Breast epithelium (tissue), 3 donors: ENCODE data around the gene COMMD9.

ENCODE experiments used
- CTCF ChIP-seq, 3 donors: fragments of 450-650 bp; IDR thresholded peaks; one replicate each; pipeline ENCODE4 v1.5.1; 2016 to 2017; ENCODE audit warnings: antibody characterized with exemption in 3 of 3, mild to moderate bottlenecking in 3 of 3, moderate library complexity in 3 of 3
- POLR2A ChIP-seq: fragments of 450-650 bp; IDR thresholded peaks from one replicate; pipeline ENCODE4 v1.6.1; 2016; ENCODE audit warnings: antibody characterized with exemption, mild to moderate bottlenecking, moderate library complexity

GRCh38 chr11:36234825-36235224 lies 54.4 kb downstream of the COMMD9 start:
- TF ChIP-seq CTCF (IDR thresholded peaks at IDR 0.05) (no peak), POLR2A (no peak)
